Hematopoietic multipotent progenitor cell treated with erythropoietin and hydrocortisone succinate and interleukin-3 and kit ligand, for 8 days (in vitro differentiated cells): ENCODE measurements around the gene SYT1.

Experiments
- DNase-seq: peaks from one replicate; pipeline ENCODE4 v3.0.0-alpha.2; 2015

The SYT1 gene

GRCh38 chr12:79366374-79366773, 501.8 kb downstream of the SYT1 start:
- DNase-seq, result no peak

- DNase-seq, result no peak
Observed at GRCh38 chr12:79367032-79367589, 502.5 kb downstream of the SYT1 start.

- DNase-seq, result no peak
Observed at GRCh38 chr12:79370021-79370420, 505.4 kb downstream of the SYT1 start.

GRCh38 chr12:79371226-79371625, 506.7 kb downstream of the SYT1 start:
- no peak for DNase-seq

- peak; percentile 32 for DNase-seq
Observed at GRCh38 chr12:79373896-79374499, 509.4 kb downstream of the SYT1 start.

- no peak for DNase-seq
Observed at GRCh38 chr12:79374545-79374944, 510.0 kb downstream of the SYT1 start.

GRCh38 chr12:79375050-79375449, 510.5 kb downstream of the SYT1 start:
- no peak for DNase-seq

- no peak for DNase-seq
Observed at GRCh38 chr12:79378496-79378895, 513.9 kb downstream of the SYT1 start.

GRCh38 chr12:79380402-79380801, 515.8 kb downstream of the SYT1 start:
- no peak for DNase-seq

GRCh38 chr12:79381248-79382208, 517.0 kb downstream of the SYT1 start:
- no peak for DNase-seq

GRCh38 chr12:79384551-79384950, 520.0 kb downstream of the SYT1 start:
- no peak for DNase-seq

- no peak for DNase-seq
Observed at GRCh38 chr12:79388011-79388410, 523.4 kb downstream of the SYT1 start.

- DNase-seq, result no peak
Observed at GRCh38 chr12:79393842-79394241, 529.3 kb downstream of the SYT1 start.

GRCh38 chr12:79397609-79398008, 533.0 kb downstream of the SYT1 start:
- DNase-seq, result no peak

GRCh38 chr12:79400481-79400880, 535.9 kb downstream of the SYT1 start:
- DNase-seq, result no peak

GRCh38 chr12:79402606-79403005, 538.0 kb downstream of the SYT1 start:
- DNase-seq, result no peak

- DNase-seq, result no peak
Observed at GRCh38 chr12:79406993-79407392, 542.4 kb downstream of the SYT1 start.

GRCh38 chr12:79407671-79408622, 543.4 kb downstream of the SYT1 start:
- DNase-seq, result peak; percentile 32

- DNase-seq, result no peak
Observed at GRCh38 chr12:79408689-79409088, 544.1 kb downstream of the SYT1 start.

- DNase-seq, result no peak
Observed at GRCh38 chr12:79409562-79409961, 545.0 kb downstream of the SYT1 start.

- DNase-seq, result no peak
Observed at GRCh38 chr12:79411791-79412190, 547.2 kb downstream of the SYT1 start.

- DNase-seq, result no peak
Observed at GRCh38 chr12:79413796-79414195, 549.2 kb downstream of the SYT1 start.

GRCh38 chr12:79414252-79414651, 549.7 kb downstream of the SYT1 start:
- DNase-seq, result no peak
